Astrocyte (in vitro differentiated cells and primary cell): ENCODE measurements around the gene PTPRT. TPM values are rescaled to one million over a fixed set of nuclear protein-coding genes. Genes with fewer than 3 reads are reported as not detected.

ENCODE experiments used
- DNase-seq: peaks from one replicate; pipeline ENCODE4 v3.0.0-alpha.2; 2010; ENCODE audit warnings: low read depth
- FAIRE-seq: peaks from 2 replicates; lab custom pipeline; 2011; peaks lifted over from hg19 to GRCh38; lab: Jason Lieb, UNC
- H2AFZ ChIP-seq: 2 replicates; pipeline ENCODE4 v1.6.0; 2012; ENCODE audit warnings: low read depth, low read length, inconsistent platforms
- H3K27ac ChIP-seq: 2 replicates; pipeline ENCODE4 v1.5.1; 2011; ENCODE audit warnings: low read depth, low read length, inconsistent platforms
- H3K27me3 ChIP-seq: 2 replicates; pipeline ENCODE4 v1.6.0; 2011; ENCODE audit warnings: low read length, inconsistent platforms; ENCODE audit not compliant: insufficient read depth
- H3K36me3 ChIP-seq: 2 replicates; pipeline ENCODE4 v1.5.1; 2011; ENCODE audit warnings: low read length, inconsistent platforms; ENCODE audit not compliant: insufficient read depth
- H3K4me1 ChIP-seq: 2 replicates; pipeline ENCODE4 v1.5.1; 2011; ENCODE audit warnings: low read length, inconsistent platforms; ENCODE audit not compliant: insufficient read depth
- H3K4me2 ChIP-seq: 2 replicates; pipeline ENCODE4 v1.6.0; 2012; ENCODE audit warnings: low read length, inconsistent platforms
- H3K4me3 ChIP-seq: 2 replicates; pipeline ENCODE4 v1.5.1; 2011; ENCODE audit warnings: low read depth, mild to moderate bottlenecking, low read length, inconsistent platforms; ENCODE audit not compliant: insufficient read depth
- H3K79me2 ChIP-seq: 2 replicates; pipeline ENCODE4 v1.6.0; 2012; ENCODE audit warnings: mild to moderate bottlenecking, low read length, inconsistent platforms; ENCODE audit not compliant: insufficient read depth
- H3K9ac ChIP-seq: 2 replicates; pipeline ENCODE4 v1.6.0; 2012; ENCODE audit warnings: mild to moderate bottlenecking, low read length, inconsistent platforms
- H3K9me3 ChIP-seq: 2 replicates; pipeline ENCODE4 v1.5.1; 2012; ENCODE audit warnings: low read depth, mild to moderate bottlenecking, low read length, inconsistent platforms; ENCODE audit not compliant: insufficient read depth
- H4K20me1 ChIP-seq: 2 replicates; pipeline ENCODE4 v1.6.0; 2012; ENCODE audit warnings: low read length, inconsistent platforms; ENCODE audit not compliant: insufficient read depth
- H3K27ac Mint-ChIP-seq: one replicate; pipeline ENCODE4 v1.8.0; 2021; ENCODE audit warnings: mild to moderate bottlenecking, mixed read lengths; ENCODE audit not compliant: unreplicated experiment
- H3K27me3 Mint-ChIP-seq: one replicate; pipeline ENCODE4 v1.8.0; 2021; ENCODE audit warnings: low read depth, mixed read lengths; ENCODE audit not compliant: unreplicated experiment
- H3K36me3 Mint-ChIP-seq: one replicate; pipeline ENCODE4 v1.8.0; 2021; ENCODE audit warnings: low read depth, mixed read lengths; ENCODE audit not compliant: unreplicated experiment
- H3K4me1 Mint-ChIP-seq: one replicate; pipeline ENCODE4 v1.8.0; 2021; ENCODE audit warnings: low read depth, mixed read lengths; ENCODE audit not compliant: unreplicated experiment
- H3K4me3 Mint-ChIP-seq: one replicate; pipeline ENCODE4 v1.8.0; 2021; ENCODE audit warnings: mild to moderate bottlenecking, moderate library complexity, mixed read lengths; ENCODE audit not compliant: unreplicated experiment
- H3K9me3 Mint-ChIP-seq: one replicate; pipeline ENCODE4 v1.8.0; 2021; ENCODE audit warnings: mild to moderate bottlenecking, mixed read lengths; ENCODE audit not compliant: unreplicated experiment
- EZH2 ChIP-seq: IDR thresholded peaks from 2 replicates; pipeline ENCODE4 v1.6.1; 2012; ENCODE audit warnings: mild to moderate bottlenecking, low read length, inconsistent platforms; ENCODE audit not compliant: insufficient read depth
- total RNA-seq: library from RNA; stranded (reverse); gene quantifications from 2 replicates; pipeline ENCODE4 v1.2.1, GENCODE V29; 2021
- TF ChIP-seq, protein P1 (sequence below): IDR thresholded peaks from 2 replicates; pipeline ENCODE4 v1.5.1; 2011; ENCODE audit warnings: low read depth, mild to moderate bottlenecking, inconsistent platforms, low read length, moderate library complexity; ENCODE audit not compliant: insufficient read depth

PTPRT gene
- total RNA-seq, 1 donor from 2014 or later: 0.25 TPM

DNA sequence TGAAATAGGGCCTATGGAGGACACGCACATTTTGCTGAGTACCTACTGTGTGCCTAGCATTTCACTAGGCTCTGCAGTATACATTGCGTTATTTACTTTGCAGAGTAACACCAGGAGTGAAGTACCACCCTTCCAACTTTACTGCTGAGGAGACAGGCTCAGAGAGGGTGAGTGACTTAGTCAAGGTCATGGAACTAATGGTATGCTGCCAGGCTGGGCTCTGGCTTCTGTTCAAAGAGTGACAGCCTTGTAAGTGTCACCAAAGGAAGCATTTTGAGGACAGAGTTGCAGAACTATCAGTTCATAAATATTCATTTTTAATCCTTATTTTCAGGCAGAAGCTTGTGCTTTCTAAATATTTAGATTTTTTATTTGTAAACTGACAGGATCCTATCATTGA is 816.7 kb downstream of the PTPRT start:
- H3K27me3 ChIP-seq: no peaks in the 10 kb centered on the region
- H3K4me1 Mint-ChIP-seq: no peaks in the 10 kb centered on the region
- no peaks in the 10 kb centered on the region for H3K79me2 ChIP-seq
- no peaks in the 10 kb centered on the region for H4K20me1 ChIP-seq
- DNase-seq: no peak
- no peak overlapping the region for H3K9ac ChIP-seq
- peaks cover 2% of the 10 kb centered on the region for H3K9me3 Mint-ChIP-seq
- peaks cover 11% of the 10 kb centered on the region for H3K9me3 ChIP-seq
- H3K4me3 ChIP-seq: no peak overlapping the region
- H2AFZ ChIP-seq: no peak overlapping the region
- no peak overlapping the region for H3K4me3 Mint-ChIP-seq
- no peaks in the 10 kb centered on the region for H3K36me3 Mint-ChIP-seq
- H3K27ac ChIP-seq: no peak overlapping the region
- no peaks in the 10 kb centered on the region for H3K36me3 ChIP-seq
- no peak overlapping the region for H3K4me2 ChIP-seq
- H3K27ac Mint-ChIP-seq: no peak overlapping the region
- H3K27me3 Mint-ChIP-seq: no peaks in the 10 kb centered on the region
- TF ChIP-seq, protein P1, sequence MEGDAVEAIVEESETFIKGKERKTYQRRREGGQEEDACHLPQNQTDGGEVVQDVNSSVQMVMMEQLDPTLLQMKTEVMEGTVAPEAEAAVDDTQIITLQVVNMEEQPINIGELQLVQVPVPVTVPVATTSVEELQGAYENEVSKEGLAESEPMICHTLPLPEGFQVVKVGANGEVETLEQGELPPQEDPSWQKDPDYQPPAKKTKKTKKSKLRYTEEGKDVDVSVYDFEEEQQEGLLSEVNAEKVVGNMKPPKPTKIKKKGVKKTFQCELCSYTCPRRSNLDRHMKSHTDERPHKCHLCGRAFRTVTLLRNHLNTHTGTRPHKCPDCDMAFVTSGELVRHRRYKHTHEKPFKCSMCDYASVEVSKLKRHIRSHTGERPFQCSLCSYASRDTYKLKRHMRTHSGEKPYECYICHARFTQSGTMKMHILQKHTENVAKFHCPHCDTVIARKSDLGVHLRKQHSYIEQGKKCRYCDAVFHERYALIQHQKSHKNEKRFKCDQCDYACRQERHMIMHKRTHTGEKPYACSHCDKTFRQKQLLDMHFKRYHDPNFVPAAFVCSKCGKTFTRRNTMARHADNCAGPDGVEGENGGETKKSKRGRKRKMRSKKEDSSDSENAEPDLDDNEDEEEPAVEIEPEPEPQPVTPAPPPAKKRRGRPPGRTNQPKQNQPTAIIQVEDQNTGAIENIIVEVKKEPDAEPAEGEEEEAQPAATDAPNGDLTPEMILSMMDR: no peak
- no peak for TF ChIP-seq EZH2
- no peak for FAIRE-seq
- no peaks in the 10 kb centered on the region for H3K4me1 ChIP-seq

DNA sequence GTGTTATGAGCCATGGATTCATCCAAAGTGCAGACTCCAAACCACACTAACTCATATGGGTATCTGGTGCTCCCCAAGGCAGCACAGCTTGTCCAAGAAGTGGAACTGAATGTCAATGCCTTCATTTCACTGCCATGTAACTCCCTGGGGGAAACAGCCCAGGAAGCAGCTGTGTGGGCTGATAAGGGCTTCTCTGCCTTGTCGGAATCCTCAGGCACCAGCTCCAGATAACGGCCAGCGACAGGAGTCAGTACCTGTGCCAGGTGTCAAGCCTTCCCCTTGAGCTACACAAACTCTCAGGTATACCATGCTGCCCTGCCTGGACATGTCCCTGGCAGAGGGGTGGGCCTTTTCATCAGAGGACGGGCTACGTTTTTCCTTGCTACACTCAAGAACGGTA is 819.6 kb downstream of the PTPRT start:
- DNase-seq (no peak), FAIRE-seq (no peak)
- Histone ChIP-seq H4K20me1 (no peaks in the 10 kb centered on the region), H3K27ac (no peak overlapping the region), H3K27me3 (no peaks in the 10 kb centered on the region), H3K79me2 (no peaks in the 10 kb centered on the region), H2AFZ (no peak overlapping the region), H3K4me3 (no peak overlapping the region), H3K4me1 (no peaks in the 10 kb centered on the region), H3K9ac (no peak overlapping the region), H3K4me2 (no peak overlapping the region), H3K9me3 (peaks cover 16% of the 10 kb centered on the region), H3K36me3 (no peaks in the 10 kb centered on the region)
- Mint-ChIP-seq H3K27ac (no peak overlapping the region), H3K4me3 (no peak overlapping the region), H3K36me3 (no peaks in the 10 kb centered on the region), H3K9me3 (peaks cover 9% of the 10 kb centered on the region), H3K27me3 (no peaks in the 10 kb centered on the region), H3K4me1 (no peaks in the 10 kb centered on the region)
- TF ChIP-seq, protein P1: no peak
- no peak for TF ChIP-seq EZH2

DNA sequence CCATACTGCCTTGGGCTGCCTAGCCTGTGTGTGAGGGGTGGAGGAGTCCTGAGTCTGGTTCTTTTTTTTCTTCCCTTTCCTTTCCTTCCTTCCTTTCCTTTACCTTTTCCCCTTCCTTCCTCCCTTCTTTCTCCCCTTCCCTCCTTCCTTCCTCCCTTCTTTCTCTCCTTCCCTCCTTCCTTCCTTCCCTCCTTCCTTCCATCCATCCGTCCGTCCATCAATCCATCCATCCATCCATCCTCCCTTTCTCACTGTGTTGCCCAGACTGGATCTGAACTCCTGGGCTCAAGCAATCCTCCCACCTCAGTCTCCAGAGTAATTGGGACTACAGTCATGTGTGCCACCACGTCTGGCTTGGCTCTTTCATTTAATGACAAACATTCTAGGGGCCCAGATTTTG is 820.8 kb downstream of the PTPRT start:
- no peaks in the 10 kb centered on the region for H3K36me3 ChIP-seq
- no peak overlapping the region for H3K4me3 ChIP-seq
- Mint-ChIP-seq H3K36me3 (no peaks in the 10 kb centered on the region), H3K27ac (no peak overlapping the region), H3K9me3 (peaks cover 9% of the 10 kb centered on the region), H3K27me3 (no peaks in the 10 kb centered on the region), H3K4me3 (no peak overlapping the region), H3K4me1 (no peaks in the 10 kb centered on the region)
- H3K4me1 ChIP-seq: no peaks in the 10 kb centered on the region
- H3K27me3 ChIP-seq: no peaks in the 10 kb centered on the region
- no peaks in the 10 kb centered on the region for H4K20me1 ChIP-seq
- DNase-seq (no peak), FAIRE-seq (no peak)
- TF ChIP-seq, protein P1: no peak
- no peak for TF ChIP-seq EZH2
- no peaks in the 10 kb centered on the region for H3K79me2 ChIP-seq
- H3K27ac ChIP-seq: no peak overlapping the region
- H3K9me3 ChIP-seq: peaks cover 15% of the 10 kb centered on the region
- H3K4me2 ChIP-seq: no peak overlapping the region
- H2AFZ ChIP-seq: no peak overlapping the region
- no peak overlapping the region for H3K9ac ChIP-seq
